IMR-90 (cell line): ENCODE results near the gene FLCN. TPM values are rescaled to one million over a fixed set of nuclear protein-coding genes. Genes with fewer than 3 reads are reported as not detected.

ENCODE experiments used
- ATAC-seq: fragments of 200-7000 bp; cut with Tn5 transposase; 2 replicates; pipeline ENCODE4 v1.9.1; 2020; ENCODE audit warnings: low read depth, mild to moderate bottlenecking, moderate library complexity
- BruUV-seq: library from RNA; stranded (reverse); fragments of 400-500 nt; replicated peaks from 2 replicates; lab custom pipeline; 2021; lab: Mats Ljungman, UMichigan
- CTCF ChIA-PET: fragments of 300-600 bp; formaldehyde crosslinking; extraction: SDS; loops from one replicate; lab custom pipeline; 2021; ENCODE audit warnings: antibody characterized with exemption; lab: Yijun Ruan, JAX
- POLR2A ChIA-PET: fragments of 300-600 bp; sonication (Branson Sonifier 250); formaldehyde crosslinking; loops from one replicate; lab custom pipeline; 2022; ENCODE audit warnings: antibody characterized with exemption; ENCODE audit not compliant: unreplicated experiment; lab: Charles Lee
- DNase-seq: peaks from one replicate; pipeline ENCODE4 v3.0.0; 2013
- H2AFZ ChIP-seq: replicated peaks from 2 replicates; pipeline ENCODE3; 2013; ENCODE audit warnings: low read length, mild to moderate bottlenecking; ENCODE audit not compliant: poor library complexity
- H2AK5ac ChIP-seq: 2 replicates; pipeline ENCODE4 v1.6.1; 2013; ENCODE audit warnings: low read depth, low read length, inconsistent platforms
- H2AK9ac ChIP-seq: replicated peaks from 2 replicates; pipeline ENCODE3; 2013; ENCODE audit warnings: mild to moderate bottlenecking, low read depth, low read length, moderate library complexity; ENCODE audit not compliant: poor library complexity
- H2BK120ac ChIP-seq: 2 replicates; pipeline ENCODE4 v1.6.1; 2013; ENCODE audit warnings: low read depth, low read length, inconsistent platforms
- H2BK15ac ChIP-seq: 3 replicates; pipeline ENCODE4 v1.6.1; 2013; ENCODE audit warnings: low read depth, low read length, inconsistent platforms
- H2BK20ac ChIP-seq: 2 replicates; pipeline ENCODE4 v1.6.1; 2013; ENCODE audit warnings: low read depth, mild to moderate bottlenecking, inconsistent platforms, low read length, moderate library complexity
- H2BK5ac ChIP-seq: 2 replicates; pipeline ENCODE4 v1.6.1; 2013; ENCODE audit warnings: mild to moderate bottlenecking, low read depth, low read length, inconsistent platforms; ENCODE audit not compliant: poor library complexity, severe bottlenecking
- H3K14ac ChIP-seq: replicated peaks from 2 replicates; pipeline ENCODE4 v1.6.1; 2013; ENCODE audit warnings: low read depth, low read length, inconsistent platforms
- H3K18ac ChIP-seq: 2 replicates; pipeline ENCODE4 v1.6.1; 2013; ENCODE audit warnings: low read depth, low read length, control low read depth
- H3K23ac ChIP-seq: 2 replicates; pipeline ENCODE4 v1.6.1; 2013; ENCODE audit warnings: low read depth, low read length, inconsistent platforms
- H3K27ac ChIP-seq: 2 replicates; pipeline ENCODE4 v1.5.1; 2013; ENCODE audit warnings: mild to moderate bottlenecking, control low read depth, low read length; ENCODE audit not compliant: insufficient read depth
- H3K27me3 ChIP-seq: 2 replicates; pipeline ENCODE4 v1.6.1; 2013; ENCODE audit warnings: low read length; ENCODE audit not compliant: control insufficient read depth, insufficient read depth
- H3K36me3 ChIP-seq: 2 replicates; pipeline ENCODE4 v1.6.1; 2013; ENCODE audit warnings: low read length, mixed read lengths; ENCODE audit not compliant: control insufficient read depth, insufficient read depth
- H3K4ac ChIP-seq: 2 replicates; pipeline ENCODE4 v1.6.1; 2013; ENCODE audit warnings: low read depth, low read length, inconsistent platforms
- H3K4me1 ChIP-seq: 2 replicates; pipeline ENCODE4 v1.6.1; 2013; ENCODE audit warnings: low read length, mixed read lengths; ENCODE audit not compliant: control insufficient read depth, insufficient read depth
- H3K4me2 ChIP-seq: 2 replicates; pipeline ENCODE4 v1.6.1; 2013; ENCODE audit warnings: low read depth, mild to moderate bottlenecking, control low read depth, low read length, moderate library complexity
- H3K4me3 ChIP-seq: 2 replicates; pipeline ENCODE4 v1.5.1; 2013; ENCODE audit warnings: low read depth, mild to moderate bottlenecking, control low read depth, low read length, moderate library complexity; ENCODE audit not compliant: insufficient read depth
- H3K56ac ChIP-seq: 2 replicates; pipeline ENCODE4 v1.6.1; 2013; ENCODE audit warnings: low read length, inconsistent platforms; ENCODE audit not compliant: insufficient read depth; ENCODE audit errors: extremely low read depth
- H3K79me1 ChIP-seq, 2 experiments: 2 replicates each; pipeline ENCODE4 v1.6.1; 2013; ENCODE audit warnings: low read length in 2 of 2, inconsistent platforms in 1 of 2, low read depth in 1 of 2
- H3K9ac ChIP-seq: 2 replicates; pipeline ENCODE4 v1.6.1; 2013; ENCODE audit warnings: low read depth, low read length, control low read depth
- H3K9me1 ChIP-seq: 2 replicates; pipeline ENCODE4 v1.6.1; 2013; ENCODE audit warnings: low read length, inconsistent platforms; ENCODE audit not compliant: insufficient read depth
- H3K9me3 ChIP-seq: 2 replicates; pipeline ENCODE4 v1.6.1; 2013; ENCODE audit warnings: low read length; ENCODE audit not compliant: control insufficient read depth, insufficient read depth
- H4K20me1 ChIP-seq: 2 replicates; pipeline ENCODE4 v1.6.1; 2013; ENCODE audit warnings: low read length, inconsistent platforms; ENCODE audit not compliant: insufficient read depth
- H4K5ac ChIP-seq: 2 replicates; pipeline ENCODE4 v1.6.1; 2013; ENCODE audit warnings: mild to moderate bottlenecking, low read depth, low read length, control low read depth
- H4K8ac ChIP-seq, 2 experiments: 2 replicates each; pipeline ENCODE4 v1.6.1; 2013; ENCODE audit warnings: low read depth in 2 of 2, low read length in 2 of 2, control low read depth in 1 of 2, inconsistent platforms in 1 of 2
- H4K91ac ChIP-seq: 2 replicates; pipeline ENCODE4 v1.6.1; 2013; ENCODE audit warnings: low read depth, low read length, inconsistent platforms; ENCODE audit not compliant: insufficient read depth
- CEBPB ChIP-seq: IDR thresholded peaks from 2 replicates; pipeline ENCODE4 v1.6.1; 2012; ENCODE audit warnings: low read depth, low read length, improper control_type of control experiment
- MAFK ChIP-seq: IDR thresholded peaks from 2 replicates; pipeline ENCODE4 v1.6.1; 2012; ENCODE audit warnings: low read depth, low read length, improper control_type of control experiment
- RAD21 ChIP-seq: IDR thresholded peaks from 2 replicates; pipeline ENCODE4 v1.6.1; 2012; ENCODE audit warnings: low read length, improper control_type of control experiment
- RCOR1 ChIP-seq: IDR thresholded peaks from 2 replicates; pipeline ENCODE4 v1.6.1; 2012; ENCODE audit warnings: mild to moderate bottlenecking, low read length, improper control_type of control experiment; ENCODE audit not compliant: insufficient replicate concordance
- WGBS, 2 experiments: methylation state at CpG; one replicate each; pipeline versions ENCODE4 v1.1.5 to v1.1.7; 2013; ENCODE audit warnings: missing lambda C conversion rate in 2 of 2; ENCODE audit not compliant: insufficient read length in 1 of 2; ENCODE audit errors: extremely low coverage in 2 of 2; 5-methylcytosine and 5-hydroxymethylcytosine counted together
- dilution Hi-C: fragments of 300-500 bp; cut with HindIII; formaldehyde crosslinking; loops from one replicate; pipeline ENCODE4 v1.14.3; 2018; ENCODE audit warnings: low sequenced_read_pairs; ENCODE audit not compliant: unreplicated experiment
- in situ Hi-C: fragments of 300-500 bp; cut with MboI; formaldehyde crosslinking; loops from 3 replicates; pipeline ENCODE4 v1.14.3; 2019; ENCODE audit warnings: low sequenced_read_pairs, inconsistent platforms, mixed read lengths
- intact Hi-C: fragments of 100-400 bp; cut with micrococcal nuclease; formaldehyde crosslinking; loops from 2 replicates; pipeline ENCODE4 v1.10.0; 2022
- polyA plus RNA-seq, 3 experiments: library from polyadenylated mRNA; depleted of rRNA; stranded (reverse); fragments of >200 nt; gene quantifications; 2 replicates each; pipeline ENCODE4 v1.2.3, GENCODE V29; 2012; ENCODE audit warnings: low replicate concordance in 1 of 3
- total RNA-seq: library from RNA; depleted of rRNA; stranded (reverse); fragments of >200 nt; gene quantifications from 2 replicates; pipeline ENCODE4 v1.2.3, GENCODE V29; 2012

Gene FLCN
- total and polyA plus RNA-seq, 2 of the 4 experiments (the other 2 are of a cell fraction), result 16.8 to 24.8 TPM

- H3K23ac ChIP-seq, result no peak overlapping the region
- no peak overlapping the region for H4K91ac ChIP-seq
- no peaks in the 10 kb centered on the region for H4K20me1 ChIP-seq
- no peaks in the 10 kb centered on the region for H3K27me3 ChIP-seq
- H3K9me1 ChIP-seq, result 0 out of 2 replicates have a peak, but pooled peaks cover 3% of the 10 kb centered on the region
- H3K79me1 ChIP-seq, result peaks cover 3 to 11% of the 10 kb centered on the region in 2 experiments; a peak in 3 of 4 replicates
- no peak overlapping the region for H3K18ac ChIP-seq
- H2AFZ ChIP-seq, result no peak overlapping the region
- BruUV-seq, result no TSS peak
- 92% methylated on average over 8 of the region's 12 CpGs; no CpG with 5 or more reads in 1 of the 2 experiments for WGBS, 2 experiments
- no peak overlapping the region for H4K8ac ChIP-seq
- H2BK15ac ChIP-seq, result no peak overlapping the region
- dilution Hi-C loops (no loop called here), in situ Hi-C loops (no loop called here), intact Hi-C loops (no loop called here)
- no peak overlapping the region for H2BK5ac ChIP-seq
- ChIA-PET CTCF (interaction anchor here (0.6 to 0.7 kb wide), 3 partner anchors 10 to 32 kb away, joined by 3 to 5 read pairs (median 4); no protein-coding TSS in a partner anchor), POLR2A (no interaction called here)
- no peak overlapping the region for H3K4me2 ChIP-seq
- H3K14ac ChIP-seq, result no peak overlapping the region
- no peak overlapping the region for H2BK20ac ChIP-seq
- H3K9ac ChIP-seq, result no peak overlapping the region
- TF ChIP-seq RAD21 (no peak), MAFK (no peak), RCOR1 (no peak), CEBPB (no peak)
- H3K27ac ChIP-seq, result no peak overlapping the region
- H3K4ac ChIP-seq, result no peak overlapping the region
- no peak for ATAC-seq
- H2AK5ac ChIP-seq, result no peak overlapping the region
- no peak overlapping the region for H3K56ac ChIP-seq
- H3K4me3 ChIP-seq, result no peak overlapping the region
- no peak overlapping the region for H4K5ac ChIP-seq
- H3K4me1 ChIP-seq, result no peaks in the 10 kb centered on the region
- H3K9me3 ChIP-seq, result no peaks in the 10 kb centered on the region
- H2AK9ac ChIP-seq, result no peak overlapping the region
- peaks cover 79% of the 10 kb centered on the region for H3K36me3 ChIP-seq
- DNase-seq, result no peak
- H2BK120ac ChIP-seq, result no peak overlapping the region
Observed at GRCh38 chr17:17177176-17177575, 59.8 kb downstream of the FLCN start.
